DND-41 (cell line): ENCODE measurements around the gene BMAL2.

Experiments used
- EZH2 ChIP-seq: IDR thresholded peaks from 3 replicates; pipeline ENCODE4 v1.6.1; 2012; ENCODE audit warnings: borderline replicate concordance, low read depth, mild to moderate bottlenecking, moderate library complexity, low read length, inconsistent platforms; ENCODE audit not compliant: severe bottlenecking
- TF ChIP-seq, protein P1 (sequence below): IDR thresholded peaks from 2 replicates; pipeline ENCODE4 v1.5.1; 2012; ENCODE audit warnings: borderline replicate concordance, low read length, moderate library complexity, mild to moderate bottlenecking; ENCODE audit not compliant: poor library complexity, severe bottlenecking; ENCODE audit errors: extremely low read depth

DNA sequence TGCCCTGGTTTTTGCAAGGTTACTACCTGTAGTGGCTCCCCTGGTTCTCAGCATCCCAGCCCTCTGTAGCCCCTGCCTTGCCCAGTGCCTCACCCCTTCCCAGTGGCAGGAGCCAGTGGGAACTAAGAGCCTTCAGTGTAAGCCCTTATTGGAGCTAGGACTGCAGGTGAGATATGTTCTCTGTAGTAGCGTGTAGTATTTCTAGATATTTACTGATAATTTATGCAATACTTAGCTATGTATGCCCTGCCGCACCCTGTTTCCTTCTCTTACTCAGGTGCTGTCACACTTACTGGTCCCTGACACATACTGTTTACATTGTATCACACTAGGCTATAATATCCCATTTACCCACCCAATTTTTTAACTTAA is 3.6 kb downstream of the BMAL2 start:
- TF ChIP-seq, protein P1, sequence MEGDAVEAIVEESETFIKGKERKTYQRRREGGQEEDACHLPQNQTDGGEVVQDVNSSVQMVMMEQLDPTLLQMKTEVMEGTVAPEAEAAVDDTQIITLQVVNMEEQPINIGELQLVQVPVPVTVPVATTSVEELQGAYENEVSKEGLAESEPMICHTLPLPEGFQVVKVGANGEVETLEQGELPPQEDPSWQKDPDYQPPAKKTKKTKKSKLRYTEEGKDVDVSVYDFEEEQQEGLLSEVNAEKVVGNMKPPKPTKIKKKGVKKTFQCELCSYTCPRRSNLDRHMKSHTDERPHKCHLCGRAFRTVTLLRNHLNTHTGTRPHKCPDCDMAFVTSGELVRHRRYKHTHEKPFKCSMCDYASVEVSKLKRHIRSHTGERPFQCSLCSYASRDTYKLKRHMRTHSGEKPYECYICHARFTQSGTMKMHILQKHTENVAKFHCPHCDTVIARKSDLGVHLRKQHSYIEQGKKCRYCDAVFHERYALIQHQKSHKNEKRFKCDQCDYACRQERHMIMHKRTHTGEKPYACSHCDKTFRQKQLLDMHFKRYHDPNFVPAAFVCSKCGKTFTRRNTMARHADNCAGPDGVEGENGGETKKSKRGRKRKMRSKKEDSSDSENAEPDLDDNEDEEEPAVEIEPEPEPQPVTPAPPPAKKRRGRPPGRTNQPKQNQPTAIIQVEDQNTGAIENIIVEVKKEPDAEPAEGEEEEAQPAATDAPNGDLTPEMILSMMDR = no peak
- TF ChIP-seq EZH2 = no peak
